Erythroblast (primary cell): ENCODE measurements around the gene C3orf70.

Experiments
- DNase-seq, 2 experiments: peaks; one replicate each; lab custom pipeline; 2025; lab: John Stamatoyannopoulos, UW
- GATA1 ChIP-seq: IDR thresholded peaks from 2 replicates; pipeline ENCODE4 v1.6.1; 2011; ENCODE audit warnings: low read depth, mild to moderate bottlenecking, control low read depth, low read length, moderate library complexity
- POLR2A ChIP-seq: IDR thresholded peaks from 2 replicates; pipeline ENCODE4 v1.6.1; 2011; ENCODE audit warnings: mild to moderate bottlenecking, low read length

Gene C3orf70

DNA sequence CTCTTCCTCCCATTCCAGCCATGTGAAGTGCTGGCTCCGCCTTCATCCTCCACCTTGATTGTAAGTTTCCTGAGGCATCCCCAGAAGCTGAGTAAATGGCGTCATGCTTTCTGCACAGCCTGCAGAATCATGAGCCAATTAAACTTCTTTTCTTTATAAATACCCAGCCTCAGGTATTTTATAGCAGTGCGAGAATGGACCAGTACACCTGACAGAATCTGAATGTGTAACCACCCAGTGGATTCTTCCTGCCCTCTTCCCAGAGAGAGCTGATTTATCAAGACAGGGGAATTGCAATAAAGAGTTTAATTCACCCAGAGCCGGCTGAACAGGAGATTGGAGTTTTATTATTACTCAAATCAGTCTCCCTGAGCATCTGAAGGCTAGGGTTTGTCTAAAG is 86.6 kb downstream of the C3orf70 start:
- TF ChIP-seq GATA1 (no peak), POLR2A (no peak)

GRCh38 chr3:185065059-185065458 is 87.8 kb downstream of the C3orf70 start:
- no peak for TF ChIP-seq POLR2A
- no peak for TF ChIP-seq GATA1
- DNase-seq = no peak

More for the DNA sequence above, 86.6 kb downstream of the C3orf70 start:
- no peak for DNase-seq

DNA sequence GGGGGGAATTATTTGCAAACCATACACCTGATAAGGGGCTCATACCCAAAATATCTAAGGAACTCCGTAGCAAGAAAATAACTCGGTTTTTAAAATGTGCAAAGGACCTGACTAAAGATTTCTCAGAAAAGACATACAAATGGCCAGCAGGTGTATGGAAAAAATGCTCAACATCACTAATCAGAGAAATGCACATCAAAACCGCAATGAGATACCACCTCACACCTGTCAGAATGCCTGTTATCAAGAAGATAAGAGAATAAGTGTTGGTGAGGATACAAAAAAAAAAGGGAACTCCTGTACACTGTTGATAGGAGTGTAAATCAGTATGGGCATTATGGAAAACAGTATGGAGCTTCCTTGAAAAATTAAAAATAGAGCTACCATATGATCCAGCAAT is 89.4 kb downstream of the C3orf70 start:
- TF ChIP-seq POLR2A = no peak
- no peak for TF ChIP-seq GATA1
- DNase-seq = no peak

GRCh38 chr3:185062191-185062590 is 90.7 kb downstream of the C3orf70 start:
- DNase-seq = no peak
- TF ChIP-seq POLR2A (no peak), GATA1 (no peak)

DNA sequence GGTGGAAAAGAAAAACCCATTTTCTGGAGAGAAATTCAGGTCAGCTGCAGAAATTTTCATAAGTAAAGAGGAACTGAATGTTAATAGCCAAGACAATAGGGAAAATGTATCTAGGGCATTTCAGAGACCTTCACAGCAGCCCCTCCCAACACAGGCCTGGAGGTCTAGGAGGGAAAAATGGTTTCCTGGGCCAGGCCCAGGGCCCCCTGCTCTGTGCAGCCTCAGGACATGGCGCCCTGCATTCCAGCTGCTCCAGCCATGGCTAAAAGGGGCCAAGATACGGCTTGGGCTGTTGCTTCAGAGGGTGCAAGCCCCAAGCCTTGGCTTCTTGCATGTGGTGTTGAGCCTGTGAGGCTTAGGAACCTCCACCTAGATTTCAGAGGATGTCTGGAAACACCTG is 92.2 kb downstream of the C3orf70 start:
- TF ChIP-seq POLR2A = no peak
- TF ChIP-seq GATA1 = no peak
- no peak for DNase-seq

- no peak for TF ChIP-seq POLR2A
- no peak for TF ChIP-seq GATA1
- DNase-seq = no peak
Observed at GRCh38 chr3:185059766-185060165, 93.1 kb downstream of the C3orf70 start.

GRCh38 chr3:185058796-185059195 is 94.1 kb downstream of the C3orf70 start:
- TF ChIP-seq POLR2A (no peak), GATA1 (no peak)
- no peak for DNase-seq

DNA sequence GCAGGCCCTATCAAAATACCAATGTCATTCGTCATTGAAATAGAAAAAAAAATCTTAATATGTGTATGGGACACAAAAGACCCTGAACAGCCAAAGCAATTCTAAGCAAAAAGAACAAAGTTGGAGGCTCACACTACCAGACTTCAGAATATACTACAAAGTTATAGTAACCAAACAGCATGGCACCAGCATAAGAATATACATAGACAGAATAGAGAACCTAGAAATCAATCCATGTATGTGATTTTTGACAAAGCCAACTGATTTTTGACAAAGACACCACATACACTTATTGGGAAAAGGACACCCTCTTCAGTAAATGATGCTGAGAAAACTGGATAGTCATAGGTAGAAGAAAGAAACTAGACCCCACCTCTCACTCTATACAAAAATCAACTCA is 95.0 kb downstream of the C3orf70 start:
- no peak for DNase-seq
- TF ChIP-seq POLR2A = no peak
- no peak for TF ChIP-seq GATA1

GRCh38 chr3:185056908-185057307 is 96.0 kb downstream of the C3orf70 start:
- no peak for TF ChIP-seq GATA1
- no peak for TF ChIP-seq POLR2A
- no peak for DNase-seq

GRCh38 chr3:185052631-185053030 is 100.2 kb downstream of the C3orf70 start:
- DNase-seq = no peak

GRCh38 chr3:185051801-185052200 is 101.1 kb downstream of the C3orf70 start:
- no peak for DNase-seq
- TF ChIP-seq GATA1 = no peak
- TF ChIP-seq POLR2A = no peak

More at GRCh38 chr3:185052631-185053030, 100.2 kb downstream of the C3orf70 start:
- TF ChIP-seq POLR2A (no peak), GATA1 (no peak)

GRCh38 chr3:185049710-185050109 is 103.2 kb downstream of the C3orf70 start:
- TF ChIP-seq GATA1 (no peak), POLR2A (no peak)
- DNase-seq = no peak

GRCh38 chr3:185046603-185047002 is 106.3 kb downstream of the C3orf70 start:
- TF ChIP-seq POLR2A (no peak), GATA1 (no peak)
- no peak for DNase-seq

DNA sequence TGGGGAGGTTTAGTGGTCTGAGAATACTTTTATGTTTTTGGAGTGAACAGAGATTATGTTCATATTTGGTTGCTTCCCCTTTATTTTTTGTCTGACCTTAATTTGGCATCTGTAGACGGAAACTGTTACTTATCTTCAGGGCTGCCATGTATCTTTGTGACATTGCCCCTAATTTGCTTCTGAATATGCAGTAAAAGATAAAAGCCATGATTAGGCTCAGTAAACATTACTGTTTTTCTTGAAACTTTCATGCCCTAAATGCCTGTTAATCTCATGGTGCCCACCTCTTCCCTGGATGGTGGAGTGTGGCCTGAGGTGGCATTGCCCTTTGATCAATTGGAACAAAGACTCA is 106.7 kb downstream of the C3orf70 start:
- no peak for TF ChIP-seq POLR2A
- no peak for TF ChIP-seq GATA1
- DNase-seq = no peak

- no peak for TF ChIP-seq GATA1
- TF ChIP-seq POLR2A = no peak
- DNase-seq = no peak
Observed at GRCh38 chr3:185042312-185043050, 110.4 kb downstream of the C3orf70 start.

GRCh38 chr3:185041540-185041939 is 111.3 kb downstream of the C3orf70 start:
- no peak for DNase-seq
- no peak for TF ChIP-seq GATA1
- no peak for TF ChIP-seq POLR2A
